ENCODE measurements around the gene ANO8.

ANO8 gene

DNA sequence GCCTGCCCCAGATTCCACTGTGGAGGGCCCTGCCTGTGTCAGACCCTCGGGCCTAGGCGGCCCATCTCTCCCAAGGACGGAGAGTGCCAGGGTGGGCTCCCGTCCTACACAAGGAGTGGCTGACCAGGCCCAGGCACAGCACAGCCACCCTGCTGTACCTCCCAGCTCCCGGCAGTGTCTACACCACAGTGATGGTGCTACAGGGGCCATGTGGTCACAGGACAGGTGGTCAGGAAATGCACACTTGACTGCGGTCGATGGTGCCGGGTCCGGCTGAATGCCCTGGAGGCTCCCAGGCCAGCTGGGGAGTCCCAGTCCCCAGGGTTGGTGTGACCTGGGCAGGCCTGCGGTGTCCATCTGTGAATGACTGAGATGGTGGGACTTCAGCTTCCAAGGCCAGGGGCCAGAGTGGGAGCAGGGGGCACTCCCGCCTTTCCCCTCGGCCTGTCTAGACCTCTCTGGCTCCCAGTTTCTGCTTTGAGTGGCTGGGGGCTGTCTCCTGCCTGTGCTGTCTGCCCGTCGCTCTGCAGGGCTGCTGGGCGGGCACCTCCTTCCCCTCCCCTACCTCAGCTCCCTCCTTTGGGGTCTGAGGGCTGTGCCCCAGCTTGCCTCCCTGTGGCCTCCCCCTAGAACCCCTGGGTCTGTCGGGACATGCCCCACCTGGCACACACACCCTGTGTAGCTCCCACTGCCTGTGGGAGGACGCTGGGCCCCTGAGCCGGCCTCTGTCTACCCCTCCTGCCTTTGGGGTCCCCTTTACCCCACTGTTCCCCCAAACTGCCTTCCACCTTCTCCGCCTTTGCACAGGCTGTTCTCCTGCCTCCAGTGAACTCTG is 12.8 kb downstream of the ANO8 start:
- no peak overlapping the region for H3K4me3 ChIP-seq (ENCODE audit: insufficient read depth, low read depth, low read length)
- whole genome bisulfite sequencing, 2 experiments: 94% methylated on average over 19 of the region's 19 CpGs
- H3K36me3 ChIP-seq (ENCODE audit: control insufficient read depth, insufficient read depth, low read length): peaks cover 8% of the 10 kb centered on the region

DNA sequence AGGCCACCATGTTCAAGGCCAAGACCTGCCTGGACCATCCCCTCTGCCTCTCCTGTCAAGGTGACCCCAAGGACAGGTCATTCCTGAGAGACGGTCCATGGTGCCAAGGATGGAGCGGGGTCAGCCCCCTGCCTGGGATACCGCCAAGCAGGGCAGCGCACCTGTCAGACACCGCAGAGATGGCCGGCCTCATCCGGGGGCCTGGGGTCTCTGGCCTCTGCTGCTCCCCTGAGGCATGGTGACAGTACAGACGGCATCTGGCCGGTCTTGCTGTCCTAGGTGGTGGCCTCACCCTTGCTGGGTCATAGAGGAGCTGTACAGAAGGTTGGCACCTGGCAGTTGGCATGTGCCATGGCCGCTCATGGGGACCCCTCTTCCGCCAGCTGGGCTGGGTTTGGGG is 14.2 kb downstream of the ANO8 start:
- no peaks in the 10 kb centered on the region for H3K9me3 ChIP-seq (ENCODE audit: control insufficient read depth, low read length)
- no peak overlapping the region for H3K27ac ChIP-seq (ENCODE audit: insufficient read depth, low read depth, low read length, poor library complexity, severe bottlenecking)
- no peak overlapping the region for H3K4me3 ChIP-seq (ENCODE audit: insufficient read depth, low read depth, low read length)
- no peaks in the 10 kb centered on the region for H3K4me1 ChIP-seq (ENCODE audit: control insufficient read depth, insufficient read depth, low read length)
- peaks cover 15% of the 10 kb centered on the region for H3K36me3 ChIP-seq (ENCODE audit: control insufficient read depth, insufficient read depth, low read length)
- WGBS, 2 experiments: 86 to 89% methylated on average over 11 of the region's 11 CpGs
- H3K27me3 ChIP-seq (ENCODE audit: control insufficient read depth, insufficient read depth, low read length, poor library complexity, severe bottlenecking): no peaks in the 10 kb centered on the region

More for the DNA sequence above, 12.8 kb downstream of the ANO8 start:
- no peaks in the 10 kb centered on the region for H3K9me3 ChIP-seq (ENCODE audit: control insufficient read depth, low read length)
- H3K27ac ChIP-seq (ENCODE audit: insufficient read depth, low read depth, low read length, poor library complexity, severe bottlenecking): peak overlapping the region; percentile 16
- H3K4me1 ChIP-seq (ENCODE audit: control insufficient read depth, insufficient read depth, low read length): peaks cover 4% of the 10 kb centered on the region
- H3K27me3 ChIP-seq (ENCODE audit: control insufficient read depth, insufficient read depth, low read length, poor library complexity, severe bottlenecking): no peaks in the 10 kb centered on the region

DNA sequence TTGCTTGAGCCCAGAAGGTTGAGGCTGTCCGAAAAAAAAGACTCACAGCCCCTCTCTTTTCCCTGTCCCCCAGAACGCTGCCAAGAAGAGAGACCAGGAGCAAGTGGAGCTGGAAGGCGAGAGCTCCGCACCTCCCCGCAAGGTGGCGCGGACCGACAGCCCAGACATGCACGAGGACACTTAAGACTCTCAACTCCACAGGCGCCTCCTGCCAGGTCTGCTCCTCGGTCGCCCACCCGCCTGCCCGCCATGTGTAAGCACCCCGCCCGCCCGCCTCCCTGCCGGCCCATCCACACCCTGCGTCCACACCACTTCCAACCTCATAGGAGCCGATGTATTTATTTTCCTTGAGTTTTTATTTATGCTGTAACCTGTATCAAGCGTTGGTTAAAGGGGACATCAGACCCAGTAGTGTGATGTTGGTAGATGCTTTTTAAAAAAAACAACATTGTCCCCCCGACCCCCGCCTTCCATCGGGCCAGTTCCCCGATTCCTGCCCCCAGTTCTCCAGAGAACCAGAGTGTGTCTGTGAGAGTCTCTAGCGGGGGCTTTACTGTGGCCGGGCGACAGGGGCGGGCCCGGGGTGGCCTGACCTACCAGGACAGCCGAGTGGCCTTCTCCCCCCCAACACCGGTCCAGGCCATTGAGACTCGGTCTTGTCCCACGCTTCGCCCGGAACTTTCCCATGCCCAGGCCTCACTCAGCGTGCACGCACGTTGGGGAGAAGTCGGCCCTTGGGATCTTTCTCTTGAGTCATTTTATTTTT is 15.0 kb downstream of the ANO8 start:
- H3K36me3 ChIP-seq (ENCODE audit: control insufficient read depth, insufficient read depth, low read length): peaks cover 14% of the 10 kb centered on the region
- 94 to 95% methylated on average over 38 to 39 of the region's 40 CpGs for WGBS, 2 experiments

DNA sequence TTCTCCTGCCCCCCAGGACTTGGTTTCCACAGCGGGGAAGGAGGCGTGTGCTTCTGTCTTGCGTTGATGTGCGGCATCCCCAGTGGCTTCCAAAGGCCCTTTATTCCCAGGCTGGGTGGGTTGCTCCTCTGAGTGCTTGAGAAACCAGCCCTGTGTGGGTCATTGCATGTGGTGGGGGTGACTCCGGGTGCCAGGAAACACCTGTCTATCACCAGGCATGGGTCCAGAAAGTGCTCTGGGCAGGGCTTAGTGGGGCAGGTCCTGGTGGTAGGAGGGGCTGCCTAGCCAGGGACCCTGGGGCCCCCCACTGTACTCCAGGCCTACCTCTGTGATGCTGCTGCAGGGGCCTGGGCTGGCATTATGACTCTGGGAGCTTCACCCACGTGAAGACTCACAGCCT is 15.7 kb downstream of the ANO8 start:
- WGBS, 2 experiments: 90 to 95% methylated on average over 6 of the region's 6 CpGs
- H3K4me1 ChIP-seq (ENCODE audit: control insufficient read depth, insufficient read depth, low read length): no peaks in the 10 kb centered on the region

More for the DNA sequence above, 15.0 kb downstream of the ANO8 start:
- Histone ChIP-seq H3K4me1 (ENCODE audit: control insufficient read depth, insufficient read depth, low read length) (no peaks in the 10 kb centered on the region), H3K4me3 (ENCODE audit: insufficient read depth, low read depth, low read length) (no peak overlapping the region), H3K27ac (ENCODE audit: insufficient read depth, low read depth, low read length, poor library complexity, severe bottlenecking) (no peak overlapping the region), H3K9me3 (ENCODE audit: control insufficient read depth, low read length) (no peaks in the 10 kb centered on the region), H3K27me3 (ENCODE audit: control insufficient read depth, insufficient read depth, low read length, poor library complexity, severe bottlenecking) (no peaks in the 10 kb centered on the region)

DNA sequence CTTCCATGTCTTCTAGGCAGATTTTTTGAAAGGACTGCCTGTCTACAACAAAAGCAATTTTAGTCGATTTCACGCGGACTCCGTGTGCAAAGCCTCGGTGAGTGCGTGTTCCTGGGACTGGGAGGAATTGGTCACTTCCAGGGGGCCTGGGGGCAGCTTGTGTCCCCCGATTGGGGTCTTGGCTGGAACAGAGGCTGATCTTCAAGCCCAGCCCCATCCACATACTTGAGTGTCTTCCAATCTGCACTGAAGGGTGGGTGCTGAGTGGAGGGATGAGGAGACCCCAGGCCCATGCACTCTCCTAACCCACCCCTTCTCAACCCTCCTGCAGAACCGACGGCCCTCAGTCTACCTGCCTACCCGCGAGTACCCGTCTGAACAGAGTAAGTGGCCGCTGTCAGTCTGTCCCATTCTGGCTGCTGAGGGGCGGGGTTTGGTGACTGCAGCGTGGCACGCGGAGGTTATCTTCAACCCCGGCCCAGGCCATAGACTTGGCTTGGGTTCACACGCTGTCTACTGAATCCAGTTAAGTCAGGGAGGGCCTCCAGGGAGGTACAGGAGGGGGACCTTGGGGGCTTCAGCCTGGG is 20.6 kb downstream of the ANO8 start:
- peaks cover 24% of the 10 kb centered on the region for H3K36me3 ChIP-seq (ENCODE audit: control insufficient read depth, insufficient read depth, low read length)
- H3K4me3 ChIP-seq (ENCODE audit: insufficient read depth, low read depth, low read length): no peak overlapping the region
- no peaks in the 10 kb centered on the region for H3K9me3 ChIP-seq (ENCODE audit: control insufficient read depth, low read length)
- 95 to 97% methylated on average over 19 of the region's 19 CpGs for WGBS, 2 experiments
- no peak overlapping the region for H3K27ac ChIP-seq (ENCODE audit: insufficient read depth, low read depth, low read length, poor library complexity, severe bottlenecking)
- no peaks in the 10 kb centered on the region for H3K27me3 ChIP-seq (ENCODE audit: control insufficient read depth, insufficient read depth, low read length, poor library complexity, severe bottlenecking)
- H3K4me1 ChIP-seq (ENCODE audit: control insufficient read depth, insufficient read depth, low read length): no peaks in the 10 kb centered on the region

More for the DNA sequence above, 15.7 kb downstream of the ANO8 start:
- peaks cover 20% of the 10 kb centered on the region for H3K36me3 ChIP-seq (ENCODE audit: control insufficient read depth, insufficient read depth, low read length)
- H3K4me3 ChIP-seq (ENCODE audit: insufficient read depth, low read depth, low read length): no peak overlapping the region
- H3K9me3 ChIP-seq (ENCODE audit: control insufficient read depth, low read length): no peaks in the 10 kb centered on the region
- H3K27ac ChIP-seq (ENCODE audit: insufficient read depth, low read depth, low read length, poor library complexity, severe bottlenecking): no peak overlapping the region
- H3K27me3 ChIP-seq (ENCODE audit: control insufficient read depth, insufficient read depth, low read length, poor library complexity, severe bottlenecking): no peaks in the 10 kb centered on the region

DNA sequence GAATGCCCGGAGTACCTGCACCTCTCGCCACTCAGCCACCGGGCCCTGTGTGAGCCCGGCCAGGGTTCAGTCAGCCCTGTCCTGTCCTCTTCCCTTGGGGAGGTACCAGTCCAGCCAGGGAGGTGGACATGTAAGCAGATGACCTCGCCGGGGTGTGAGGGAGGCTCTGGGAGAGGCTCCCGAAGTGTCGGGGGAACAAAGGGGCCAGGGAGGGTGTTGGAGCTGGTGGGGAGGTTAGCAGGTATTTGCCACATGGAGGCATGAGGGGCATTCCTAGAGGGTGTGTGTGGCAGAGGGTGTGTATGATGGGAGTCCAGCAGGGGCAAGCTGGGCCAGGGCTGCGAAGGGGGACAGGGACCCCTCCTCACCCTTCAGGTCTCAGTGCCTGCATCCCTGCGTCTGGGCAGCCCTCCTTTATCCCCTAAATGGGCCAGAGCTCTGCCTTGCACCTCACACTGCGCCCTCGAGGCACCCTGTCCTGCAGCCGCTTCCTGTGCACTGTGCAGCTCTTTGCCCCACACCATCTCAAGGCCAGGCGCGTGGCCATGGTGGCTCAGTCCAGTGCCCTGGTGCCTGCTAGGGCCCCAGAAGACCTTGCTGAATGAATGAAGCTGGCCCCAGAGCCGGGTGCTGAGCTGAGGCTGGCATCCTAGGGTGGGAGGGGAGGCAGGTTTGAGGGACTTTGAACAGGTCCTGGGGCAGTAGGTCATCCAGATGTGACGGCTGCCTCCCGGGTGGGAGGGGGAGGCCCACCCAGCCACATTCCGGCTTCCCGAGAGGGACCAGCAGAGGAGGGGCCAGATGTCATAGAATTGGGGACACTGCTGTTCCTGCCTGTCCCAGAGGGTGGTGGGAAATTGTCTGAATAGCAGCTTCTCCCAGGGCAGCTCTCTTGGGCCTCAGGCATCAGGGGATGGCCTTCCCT is 22.2 kb downstream of the ANO8 start:
- Histone ChIP-seq H3K4me3 (ENCODE audit: insufficient read depth, low read depth, low read length) (no peak overlapping the region), H3K36me3 (ENCODE audit: control insufficient read depth, insufficient read depth, low read length) (peaks cover 24% of the 10 kb centered on the region), H3K9me3 (ENCODE audit: control insufficient read depth, low read length) (no peaks in the 10 kb centered on the region), H3K4me1 (ENCODE audit: control insufficient read depth, insufficient read depth, low read length) (no peaks in the 10 kb centered on the region), H3K27ac (ENCODE audit: insufficient read depth, low read depth, low read length, poor library complexity, severe bottlenecking) (no peak overlapping the region), H3K27me3 (ENCODE audit: control insufficient read depth, insufficient read depth, low read length, poor library complexity, severe bottlenecking) (no peaks in the 10 kb centered on the region)
- whole genome bisulfite sequencing, 2 experiments: 92% methylated on average over 20 of the region's 20 CpGs

DNA sequence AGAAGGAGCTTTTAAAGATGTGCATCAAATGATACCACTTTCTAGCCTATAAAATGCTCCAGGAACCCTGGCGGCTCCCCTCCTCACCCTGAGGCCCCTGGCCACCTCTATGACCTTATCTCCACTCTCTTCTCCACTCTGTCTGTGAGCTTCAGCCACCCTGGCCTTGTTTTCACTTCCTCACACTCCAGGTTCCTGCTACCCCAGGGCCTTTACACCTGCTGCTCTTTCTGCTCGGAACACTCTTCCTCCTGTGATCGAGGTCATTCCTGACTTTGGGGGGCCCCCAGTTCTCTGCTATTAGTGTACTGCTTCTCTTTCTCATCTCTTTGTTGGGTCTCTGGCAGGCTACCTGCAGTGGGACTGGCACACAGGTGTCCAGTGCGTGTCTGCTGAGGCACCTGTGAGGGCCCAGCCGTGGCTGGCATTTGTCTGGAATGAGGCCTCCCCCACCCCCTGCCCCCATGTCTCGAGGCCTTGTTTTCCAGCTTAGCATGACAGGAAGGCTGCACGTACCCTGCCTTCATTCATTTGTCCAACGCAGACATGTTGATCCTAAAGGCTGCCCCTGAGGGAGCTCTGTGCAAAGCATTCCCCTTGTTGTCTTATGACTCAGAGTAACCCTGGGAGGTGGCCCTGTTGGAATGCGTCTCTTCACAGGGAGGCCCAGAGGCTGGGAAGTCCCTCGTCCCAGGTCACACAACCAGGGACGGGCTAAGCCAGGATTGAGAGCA is 23.0 kb downstream of the ANO8 start:
- 81 to 89% methylated on average over 11 of the region's 11 CpGs for WGBS, 2 experiments
- Histone ChIP-seq H3K9me3 (ENCODE audit: control insufficient read depth, low read length) (no peaks in the 10 kb centered on the region), H3K4me3 (ENCODE audit: insufficient read depth, low read depth, low read length) (no peak overlapping the region), H3K4me1 (ENCODE audit: control insufficient read depth, insufficient read depth, low read length) (no peaks in the 10 kb centered on the region), H3K27ac (ENCODE audit: insufficient read depth, low read depth, low read length, poor library complexity, severe bottlenecking) (no peak overlapping the region), H3K36me3 (ENCODE audit: control insufficient read depth, insufficient read depth, low read length) (peaks cover 24% of the 10 kb centered on the region), H3K27me3 (ENCODE audit: control insufficient read depth, insufficient read depth, low read length, poor library complexity, severe bottlenecking) (no peaks in the 10 kb centered on the region)

DNA sequence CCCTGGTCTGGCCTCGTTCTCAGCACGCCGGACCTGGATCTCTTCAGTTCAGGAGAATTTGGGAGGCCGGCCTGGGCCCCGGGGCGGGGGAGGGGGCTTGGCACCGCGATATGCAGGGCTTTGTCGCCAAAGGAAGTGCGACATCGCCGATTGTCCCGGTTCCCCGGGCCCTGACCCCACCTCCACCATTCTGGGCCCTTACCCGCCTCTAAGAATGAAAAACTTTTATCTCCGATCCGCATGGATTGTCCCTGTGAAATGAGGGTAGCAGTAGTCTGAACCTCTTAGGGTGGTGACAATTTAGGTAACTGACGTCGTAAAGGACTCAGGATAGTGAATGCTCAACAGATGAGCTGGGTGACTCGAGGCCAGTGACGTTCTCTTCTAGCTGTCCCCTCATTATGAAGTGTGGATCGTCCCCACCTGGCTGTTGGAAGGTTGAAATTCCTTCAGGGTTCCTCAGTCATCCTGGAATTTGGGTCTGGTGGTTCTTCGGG is 24.6 kb downstream of the ANO8 start:
- H3K4me3 ChIP-seq (ENCODE audit: insufficient read depth, low read depth, low read length): peak overlapping the region; percentile 92
- peak overlapping the region; percentile 63 for H3K27ac ChIP-seq (ENCODE audit: insufficient read depth, low read depth, low read length, poor library complexity, severe bottlenecking)
- WGBS, 2 experiments: 9 to 10% methylated on average over 23 of the region's 23 CpGs
- no peaks in the 10 kb centered on the region for H3K9me3 ChIP-seq (ENCODE audit: control insufficient read depth, low read length)
- peaks cover 17% of the 10 kb centered on the region for H3K36me3 ChIP-seq (ENCODE audit: control insufficient read depth, insufficient read depth, low read length)
- no peaks in the 10 kb centered on the region for H3K4me1 ChIP-seq (ENCODE audit: control insufficient read depth, insufficient read depth, low read length)
- H3K27me3 ChIP-seq (ENCODE audit: control insufficient read depth, insufficient read depth, low read length, poor library complexity, severe bottlenecking): no peaks in the 10 kb centered on the region
